Heart left ventricle (tissue), 13 donors: ENCODE measurements around the gene FZR1.

Experiments
- CTCF ChIP-seq, 12 donors: fragments of 200-600 bp; sonication (generic) in 4 of 12; IDR thresholded peaks; one replicate each; pipeline versions ENCODE4 v1.5.0 to v1.8.0; 2018 to 2022; ENCODE audit warnings: antibody characterized with exemption in 12 of 12, mild to moderate bottlenecking in 5 of 12
- POLR2A ChIP-seq, 2 donors: fragments of 450-650 bp; IDR thresholded peaks; one replicate each; pipeline ENCODE4 v1.6.1; 2017; ENCODE audit warnings: antibody characterized with exemption in 2 of 2, mild to moderate bottlenecking in 2 of 2, moderate library complexity in 2 of 2
- donor health status: ischemic (EF 13 %, LVEDD 7.1; RV severe dilation, severe dysfunction).
- donor health status: DM: no; HTN: yes; CAD: no.
- donor health status: DM: no; HTN: no; CAD: no.
- donor health status: ischemic (EF 25% LVEDD 6.9; RV normal size, moderate dysfunction).
- donor health status: ischemic (EF 25% LVEDD 5.7; RV mildly dilated, moderate dysfunction).
- donor health status: ischemic (EF 35%, LVEDD 5.7; RV mildly dilated, moderate dysfunction).
- donor health status: nonischemic (EF 11% LVEDD 7.7; RV severe dilation, severe dysfunction).
- donor health status: DM: yes; HTN: yes; CAD: no.
- donor health status: PGD.
- donor health status: ischemic (EF 29% LVEDD 5.4; RV normal size, mild dysfunction).
- donor health status: nonischemic (EF 23%, LVEDD 6.1; RV moderate dilation, normal function).

- TF ChIP-seq CTCF (IDR thresholded peaks at IDR 0.05), result no peak
- TF ChIP-seq POLR2A (IDR thresholded peaks at IDR 0.05), result no peak
These were observed 26.9 kb downstream of the FZR1 start for GRCh38 chr19:3533033-3533432.
